ENCODE results near the gene DNM2. TPM values are rescaled to one million over a fixed set of nuclear protein-coding genes. Genes with fewer than 3 reads are reported as not detected.

Gene DNM2
- total RNA-seq, 1 experiment from 2014 or later = 188 TPM

- Histone ChIP-seq H3K36me3 (ENCODE audit: low read depth) (no peaks in the 10 kb centered on the region), H3K27me3 (ENCODE audit: insufficient read depth, low read depth) (no peaks in the 10 kb centered on the region), H3K4me3 (peak within 1 kb of the TSS; percentile 85), H2AFZ (peak within 1 kb of the TSS; percentile 96), H3K27ac (peak within 1 kb of the TSS; percentile 9; the same call in 1 of the 2 replicates), H3K4me2 (peak within 1 kb of the TSS; percentile 98), H3K9me3 (ENCODE audit: insufficient read depth, low read depth) (no peaks in the 10 kb centered on the region), H3K9me2 (ENCODE audit: insufficient read depth) (no peaks in the 10 kb centered on the region), H3K79me2 (ENCODE audit: low read depth) (peaks cover 42% of the 10 kb centered on the region), H3K4me1 (replicated peaks; ENCODE audit: insufficient read depth) (peaks cover 17% of the 10 kb centered on the region), H3F3A (ENCODE audit: insufficient read depth, low read depth) (peaks cover 18% of the 10 kb centered on the region), H4K20me1 (ENCODE audit: insufficient read depth) (no peaks in the 10 kb centered on the region)
- TF ChIP-seq CTCF (conservative IDR thresholded peaks at IDR 0.05) (peak; percentile 45; the same call in 1 of the 2 replicates), EZH2 (IDR thresholded peaks at IDR 0.05; ENCODE audit: low read depth) (no peak)
- intact Hi-C loops (cut with micrococcal nuclease; ENCODE audit: unreplicated experiment) = loop anchor here (1.0 to 5.0 kb wide), 4 partner anchors 28 to 266 kb away; partner anchors contain the start of genes TIMM29 and YIPF2
- ChIA-PET POLR2A (ENCODE audit: unreplicated experiment) (interaction anchor here (0.6 to 1.4 kb wide), 2 partner anchors 35 to 59 kb away, joined by 4 to 24 read pairs; partner anchors contain the start of gene TMED1), CTCF (interaction anchor here (0.6 to 0.9 kb wide), 5 partner anchors 28 to 224 kb away, joined by 3 to 9 read pairs (median 7); partner anchors contain the start of gene TMED1)
- BruUV-seq (replicated peaks) = no TSS peak
- DNase-seq = peak; percentile 90 to 99
Observed at GRCh38 chr19:10870955-10871603, 153.2 kb downstream of the DNM2 start, which contains the start of gene CARM1. CARM1 (plus strand) TSS chr19:10871553; CDS start chr19:10871703, 150 bp downstream.

- Histone ChIP-seq H3K79me2 (ENCODE audit: low read depth) (peaks cover 51% of the 10 kb centered on the region), H3K27ac (peak overlapping the region; percentile 6; the same call in 1 of the 2 replicates), H3K27me3 (ENCODE audit: insufficient read depth, low read depth) (no peaks in the 10 kb centered on the region), H3K36me3 (ENCODE audit: low read depth) (no peaks in the 10 kb centered on the region), H3K9me3 (ENCODE audit: insufficient read depth, low read depth) (no peaks in the 10 kb centered on the region), H3F3A (ENCODE audit: insufficient read depth, low read depth) (peaks cover 12% of the 10 kb centered on the region), H3K9me2 (ENCODE audit: insufficient read depth) (no peaks in the 10 kb centered on the region), H3K4me2 (peak overlapping the region; percentile 98), H3K4me1 (replicated peaks; ENCODE audit: insufficient read depth) (peaks cover 17% of the 10 kb centered on the region), H2AFZ (peak overlapping the region; percentile 87), H3K4me3 (peak overlapping the region; percentile 85), H4K20me1 (ENCODE audit: insufficient read depth) (no peaks in the 10 kb centered on the region)
- CTCF ChIA-PET = interaction anchor here (0.9 kb wide), 1 partner anchor 68 kb away, joined by 9 read pairs; no protein-coding TSS in a partner anchor
- no TSS peak for BruUV-seq (replicated peaks)
- POLR2A ChIA-PET (ENCODE audit: unreplicated experiment) = interaction anchor here (0.7 kb wide), 2 partner anchors 12 to 73 kb away, joined by 3 to 4 read pairs; no protein-coding TSS in a partner anchor
- TF ChIP-seq EZH2 (IDR thresholded peaks at IDR 0.05; ENCODE audit: low read depth) (no peak), CTCF (conservative IDR thresholded peaks at IDR 0.05) (no peak; the same call in 1 of the 2 replicates)
- intact Hi-C loops (cut with micrococcal nuclease; ENCODE audit: unreplicated experiment) = loop anchor here (1.0 to 5.0 kb wide), 4 partner anchors 27 to 265 kb away; partner anchors contain the start of genes TIMM29 and YIPF2
- DNase-seq = peak in 1 of 2 experiments; percentile 31
Observed at GRCh38 chr19:10871711-10872545, 154.0 kb downstream of the DNM2 start.

GRCh38 chr19:10872546-10873107 lies 154.7 kb downstream of the DNM2 start:
- Histone ChIP-seq H3K9me2 (ENCODE audit: insufficient read depth) (no peaks in the 10 kb centered on the region), H3K79me2 (ENCODE audit: low read depth) (peaks cover 58% of the 10 kb centered on the region), H4K20me1 (ENCODE audit: insufficient read depth) (no peaks in the 10 kb centered on the region), H3K36me3 (ENCODE audit: low read depth) (no peaks in the 10 kb centered on the region), H3K27ac (peak overlapping the region; percentile 6; the same call in 1 of the 2 replicates), H3K4me3 (peak overlapping the region; percentile 85), H2AFZ (peak overlapping the region; percentile 87), H3K4me2 (peak overlapping the region; percentile 98), H3K9me3 (ENCODE audit: insufficient read depth, low read depth) (no peaks in the 10 kb centered on the region), H3K27me3 (ENCODE audit: insufficient read depth, low read depth) (no peaks in the 10 kb centered on the region), H3K4me1 (replicated peaks; ENCODE audit: insufficient read depth) (peaks cover 17% of the 10 kb centered on the region), H3F3A (ENCODE audit: insufficient read depth, low read depth) (peaks cover 14% of the 10 kb centered on the region)
- intact Hi-C loops (cut with micrococcal nuclease; ENCODE audit: unreplicated experiment) = loop anchor here (5.0 kb wide), 1 partner anchor 265 kb away; no protein-coding TSS in a partner anchor
- TF ChIP-seq CTCF (conservative IDR thresholded peaks at IDR 0.05) = no peak; the same call in 1 of the 2 replicates
- TF ChIP-seq EZH2 (IDR thresholded peaks at IDR 0.05; ENCODE audit: low read depth) = no peak
- POLR2A ChIA-PET (ENCODE audit: unreplicated experiment) = interaction anchor here (0.7 kb wide), 2 partner anchors 11 to 72 kb away, joined by 3 to 4 read pairs; no protein-coding TSS in a partner anchor
- DNase-seq = no peak
- TSS peak; percentile 18 for BruUV-seq (replicated peaks)
- CTCF ChIA-PET = no interaction called here

All from PC-9 (cell line).